B cell (primary cell): ENCODE measurements around the gene ZNF701. TPM values are rescaled to one million over a fixed set of nuclear protein-coding genes. Genes with fewer than 3 reads are reported as not detected.

ENCODE experiments used
- ATAC-seq: fragments of 200-7000 bp; cut with Tn5 transposase; one replicate; pipeline ENCODE4 v1.10.0; 2021; ENCODE audit warnings: low read depth, mild to moderate bottlenecking, moderate number of reproducible peaks, moderate library complexity
- CTCF ChIA-PET: fragments of 350-600 bp; sonication (Branson Sonifier 250); formaldehyde crosslinking; loops from one replicate; lab custom pipeline; 2021; ENCODE audit warnings: antibody characterized with exemption, inconsistent platforms; lab: Charles Lee
- POLR2A ChIA-PET: fragments of 350-600 bp; sonication (Branson Sonifier 250); formaldehyde crosslinking; loops from one replicate; lab custom pipeline; 2021; ENCODE audit warnings: antibody characterized with exemption; lab: Charles Lee
- DNase-seq: peaks from one replicate; pipeline ENCODE4 v3.0.0; 2013
- H2AFZ ChIP-seq: 2 replicates; pipeline ENCODE4 v1.6.1; 2012; ENCODE audit warnings: mild to moderate bottlenecking, low read depth, low read length; ENCODE audit not compliant: insufficient read depth, poor library complexity, severe bottlenecking
- H3K27ac ChIP-seq, 2 donors: 1 replicate in 1 of 2; 2 replicates in 1 of 2; pipeline ENCODE4 v1.5.1; 2012 to 2013; ENCODE audit warnings: low read length in 2 of 2, mild to moderate bottlenecking in 2 of 2, moderate library complexity in 1 of 2
- H3K27me3 ChIP-seq, 4 experiments: fragments of 200-600 bp in 1 of 4; sonication (generic) in 1 of 4; replicated peaks in 1 of 4; 1 replicate in 2 of 4; 2 replicates in 2 of 4; pipeline versions ENCODE4 v1.6.1 to v1.7.0; 2013 to 2016; ENCODE audit warnings: low read length in 3 of 4, mild to moderate bottlenecking in 2 of 4, mixed read lengths in 1 of 4, moderate library complexity in 1 of 4; ENCODE audit not compliant: insufficient read depth in 4 of 4, control insufficient read depth in 3 of 4; ENCODE audit errors: control extremely low read depth in 1 of 4
- H3K36me3 ChIP-seq, 2 experiments: replicated peaks in 1 of 2; 1 replicate in 1 of 2; 2 replicates in 1 of 2; pipeline versions ENCODE4 v1.6.1 to v1.7.1; 2013; ENCODE audit warnings: low read length in 1 of 2; ENCODE audit not compliant: insufficient read depth in 2 of 2, control insufficient read depth in 1 of 2; ENCODE audit errors: control extremely low read depth in 1 of 2, extremely low read depth in 1 of 2
- H3K4me1 ChIP-seq, 2 donors: fragments of 200-600 bp in 1 of 2; sonication (generic) in 1 of 2; 1 replicate in 1 of 2; 2 replicates in 1 of 2; pipeline versions ENCODE4 v1.5.1 to v1.6.1; 2013 to 2017; ENCODE audit warnings: low read length in 2 of 2; ENCODE audit not compliant: control insufficient read depth in 2 of 2, insufficient read depth in 2 of 2
- H3K4me2 ChIP-seq: replicated peaks from 2 replicates; pipeline ENCODE3; 2012; ENCODE audit warnings: mild to moderate bottlenecking, low read depth, low read length; ENCODE audit not compliant: poor library complexity, severe bottlenecking
- H3K4me3 ChIP-seq, 5 experiments: fragments of 200-600 bp in 1 of 5; sonication (generic) in 1 of 5; 1 replicate in 3 of 5; 2 replicates in 2 of 5; pipeline versions ENCODE4 v1.5.1 to v1.7.0; 2011 to 2016; ENCODE audit warnings: low read length in 4 of 5, mild to moderate bottlenecking in 4 of 5, low read depth in 2 of 5, control low read depth in 1 of 5, moderate library complexity in 1 of 5; ENCODE audit not compliant: insufficient read depth in 1 of 5; ENCODE audit errors: control extremely low read depth in 1 of 5, extremely low read depth in 1 of 5
- H3K79me2 ChIP-seq: fragments of 200-600 bp; sonication (generic); one replicate; pipeline ENCODE4 v1.6.0; 2016; ENCODE audit warnings: low read length; ENCODE audit not compliant: control insufficient read depth, insufficient read depth
- H3K9ac ChIP-seq: fragments of 200-600 bp; sonication (generic); 2 replicates; pipeline ENCODE4 v1.6.1; 2017; ENCODE audit warnings: mild to moderate bottlenecking, low read length, moderate library complexity
- H3K9me3 ChIP-seq, 3 donors: one replicate each; pipeline versions ENCODE4 v1.6.1 to v1.7.1; 2013; ENCODE audit warnings: low read length in 2 of 3; ENCODE audit not compliant: control insufficient read depth in 2 of 3, insufficient read depth in 1 of 3; ENCODE audit errors: control extremely low read depth in 1 of 3
- H4K20me1 ChIP-seq: 2 replicates; pipeline ENCODE4 v1.6.0; 2012; ENCODE audit warnings: mild to moderate bottlenecking, low read length; ENCODE audit not compliant: insufficient read depth, control insufficient read depth, poor library complexity, severe bottlenecking
- H3K27ac Mint-ChIP-seq: one replicate; pipeline ENCODE4 v1.8.0; 2021; ENCODE audit warnings: mixed read lengths
- H3K27me3 Mint-ChIP-seq: one replicate; pipeline ENCODE4 v1.8.0; 2021; ENCODE audit warnings: mixed read lengths
- H3K4me1 Mint-ChIP-seq: one replicate; pipeline ENCODE4 v1.8.0; 2021; ENCODE audit warnings: mixed read lengths
- H3K4me3 Mint-ChIP-seq: one replicate; pipeline ENCODE4 v1.8.0; 2021; ENCODE audit warnings: mixed read lengths
- H3K9me3 Mint-ChIP-seq: one replicate; pipeline ENCODE4 v1.8.0; 2022; ENCODE audit warnings: mixed read lengths; ENCODE audit not compliant: insufficient read depth
- EZH2 ChIP-seq: IDR thresholded peaks from 2 replicates; pipeline ENCODE4 v1.6.1; 2012; ENCODE audit warnings: borderline replicate concordance, low read depth, mild to moderate bottlenecking, moderate library complexity, low read length; ENCODE audit not compliant: insufficient read depth, poor library complexity, severe bottlenecking
- WGBS: methylation state at CpG from one replicate; pipeline ENCODE4 v1.1.5; 2013; ENCODE audit warnings: missing lambda C conversion rate; ENCODE audit not compliant: insufficient coverage; 5-methylcytosine and 5-hydroxymethylcytosine counted together
- intact Hi-C: fragments of 100-400 bp; cut with micrococcal nuclease; formaldehyde crosslinking; loops from one replicate; pipeline ENCODE4 v1.10.0; 2022
- polyA plus RNA-seq: library from polyadenylated mRNA; depleted of rRNA; stranded (reverse); fragments of >200 nt; gene quantifications from 2 replicates; pipeline ENCODE4 v1.2.3, GENCODE V29; 2012
- total RNA-seq, 2 donors: library from RNA; stranded (reverse); fragments of 120-200 nt in 1 of 2; gene quantifications; 1 replicate in 1 of 2; 2 replicates in 1 of 2; pipeline versions ENCODE4 v1.2.3 to v1.2.4, GENCODE V29; 2013 to 2022
- TF ChIP-seq, protein P1 (sequence below): fragments of 200-600 bp; IDR thresholded peaks from one replicate; pipeline ENCODE4 v1.8.0; 2022; ENCODE audit warnings: antibody characterized with exemption, mild to moderate bottlenecking

ZNF701 gene
- total and polyA plus RNA-seq, 2 donors (not counting 1 experiment from before 2014, with no cell fraction given): 13.0 to 49.2 TPM

DNA sequence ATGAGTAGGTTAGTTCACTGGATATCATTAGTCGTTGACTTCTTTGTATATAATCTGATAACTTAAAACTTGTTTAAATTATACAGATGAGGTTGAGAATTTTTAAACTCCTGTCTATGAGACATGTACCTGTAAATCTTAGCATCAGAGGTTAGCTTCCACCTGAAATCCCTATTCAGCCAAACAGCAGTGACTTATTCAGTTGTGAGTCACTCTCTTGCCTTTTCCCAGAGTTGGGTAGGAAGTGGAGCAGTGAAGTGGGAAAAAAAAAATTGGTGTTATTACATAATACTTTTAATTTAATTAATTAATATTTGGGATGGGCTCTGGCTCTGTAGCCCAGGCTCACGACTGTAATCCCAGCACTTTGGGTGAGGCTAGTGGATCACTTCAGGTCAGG, 32.9 kb downstream of the ZNF701 start:
- Histone ChIP-seq H3K4me3 (no peak overlapping the region), H3K27ac (no peak overlapping the region), H4K20me1 (peaks cover 8% of the 10 kb centered on the region), H2AFZ (no peak overlapping the region), H3K9ac (no peak overlapping the region), H3K4me1 (peaks cover 11 to 16% of the 10 kb centered on the region in 2 donors), H3K36me3 (peaks cover 2% of the 10 kb centered on the region in 2 experiments), H3K27me3 (no peaks in the 10 kb centered on the region), H3K4me2 (no peak overlapping the region), H3K9me3 (peaks cover 0 to 30% (median 10%) of the 10 kb centered on the region in 3 donors), H3K79me2 (peaks cover 60% of the 10 kb centered on the region)
- no peak for DNase-seq
- TF ChIP-seq, protein P1, sequence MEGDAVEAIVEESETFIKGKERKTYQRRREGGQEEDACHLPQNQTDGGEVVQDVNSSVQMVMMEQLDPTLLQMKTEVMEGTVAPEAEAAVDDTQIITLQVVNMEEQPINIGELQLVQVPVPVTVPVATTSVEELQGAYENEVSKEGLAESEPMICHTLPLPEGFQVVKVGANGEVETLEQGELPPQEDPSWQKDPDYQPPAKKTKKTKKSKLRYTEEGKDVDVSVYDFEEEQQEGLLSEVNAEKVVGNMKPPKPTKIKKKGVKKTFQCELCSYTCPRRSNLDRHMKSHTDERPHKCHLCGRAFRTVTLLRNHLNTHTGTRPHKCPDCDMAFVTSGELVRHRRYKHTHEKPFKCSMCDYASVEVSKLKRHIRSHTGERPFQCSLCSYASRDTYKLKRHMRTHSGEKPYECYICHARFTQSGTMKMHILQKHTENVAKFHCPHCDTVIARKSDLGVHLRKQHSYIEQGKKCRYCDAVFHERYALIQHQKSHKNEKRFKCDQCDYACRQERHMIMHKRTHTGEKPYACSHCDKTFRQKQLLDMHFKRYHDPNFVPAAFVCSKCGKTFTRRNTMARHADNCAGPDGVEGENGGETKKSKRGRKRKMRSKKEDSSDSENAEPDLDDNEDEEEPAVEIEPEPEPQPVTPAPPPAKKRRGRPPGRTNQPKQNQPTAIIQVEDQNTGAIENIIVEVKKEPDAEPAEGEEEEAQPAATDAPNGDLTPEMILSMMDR: no peak
- TF ChIP-seq EZH2: no peak
- ATAC-seq: no peak
- ChIA-PET CTCF (no interaction called here), POLR2A (interaction anchor here (0.6 kb wide), 1 partner anchor 32 kb away, joined by 4 read pairs; no protein-coding TSS in a partner anchor)
- intact Hi-C loops: no loop called here
- H3K27ac Mint-ChIP-seq: no peak overlapping the region
- peaks cover 3% of the 10 kb centered on the region for H3K9me3 Mint-ChIP-seq
- no CpG with 5 or more reads among the region's 2 CpGs for WGBS
- H3K4me3 Mint-ChIP-seq: peak overlapping the region; percentile 90
- H3K4me1 Mint-ChIP-seq: peaks cover 29% of the 10 kb centered on the region
- no peaks in the 10 kb centered on the region for H3K27me3 Mint-ChIP-seq

DNA sequence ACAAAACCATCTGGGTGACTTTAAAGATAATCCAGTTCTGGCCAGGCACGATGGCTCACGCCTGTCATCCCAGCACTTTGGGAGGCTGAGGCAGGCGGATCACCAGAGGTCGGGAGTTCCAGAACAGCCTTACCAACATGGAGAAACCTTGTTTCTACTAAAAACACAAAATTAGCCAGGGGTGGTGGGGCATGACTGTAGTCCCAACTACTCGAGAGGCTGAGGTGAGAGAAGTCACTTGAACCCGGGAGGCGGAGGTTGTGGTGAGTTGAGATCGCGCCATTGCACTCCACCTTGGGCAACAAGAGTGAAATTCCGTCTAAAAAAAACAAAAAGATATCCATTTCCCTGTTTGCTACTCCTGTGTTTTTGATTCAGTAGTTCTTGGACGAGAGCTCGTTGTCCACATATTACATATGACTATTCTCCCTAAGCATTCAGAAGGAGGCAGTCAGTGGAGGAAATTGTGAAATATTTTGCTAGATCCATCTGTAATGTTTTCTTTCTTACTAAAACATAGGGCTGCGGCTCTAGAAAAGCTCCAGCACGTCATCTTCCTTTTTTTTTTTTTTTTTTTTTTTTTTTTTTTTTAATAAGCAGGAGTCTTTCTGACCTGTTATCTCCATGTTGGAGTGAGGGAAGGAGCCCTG, 33.6 kb downstream of the ZNF701 start:
- H3K27me3 Mint-ChIP-seq: no peaks in the 10 kb centered on the region
- no peak overlapping the region for H3K9ac ChIP-seq
- H3K27me3 ChIP-seq: no peaks in the 10 kb centered on the region
- H3K4me1 ChIP-seq: peaks cover 11 to 16% of the 10 kb centered on the region in 2 donors
- H4K20me1 ChIP-seq: peaks cover 8% of the 10 kb centered on the region
- POLR2A ChIA-PET: no interaction called here
- H3K27ac Mint-ChIP-seq: peak overlapping the region; percentile 28
- H3K36me3 ChIP-seq: peaks cover 2 to 4% of the 10 kb centered on the region in 2 experiments
- no peak overlapping the region for H3K4me3 ChIP-seq
- peaks cover 3% of the 10 kb centered on the region for H3K9me3 Mint-ChIP-seq
- H2AFZ ChIP-seq: no peak overlapping the region
- no peak overlapping the region for H3K4me2 ChIP-seq
- H3K4me1 Mint-ChIP-seq: peaks cover 31% of the 10 kb centered on the region
- intact Hi-C loops: no loop called here
- TF ChIP-seq, protein P1: no peak
- no peak for TF ChIP-seq EZH2
- peaks cover 63% of the 10 kb centered on the region for H3K79me2 ChIP-seq
- DNase-seq: no peak
- no peak overlapping the region for H3K27ac ChIP-seq
- WGBS: 97% methylated on average over 6 of the region's 14 CpGs
- no peak for ATAC-seq
- H3K9me3 ChIP-seq: peaks cover 2 to 22% (median 10%) of the 10 kb centered on the region in 3 donors
- CTCF ChIA-PET: interaction anchor here (0.6 kb wide), 1 partner anchor 21 kb away, joined by 5 read pairs; no protein-coding TSS in a partner anchor
- peak overlapping the region; percentile 49 for H3K4me3 Mint-ChIP-seq
